Natural killer cell (primary cell): ENCODE results near the gene OGFOD3. TPM values are rescaled to one million over a fixed set of nuclear protein-coding genes. Genes with fewer than 3 reads are reported as not detected.

ENCODE experiments used
- ATAC-seq, 3 donors: fragments of 150-1000 bp in 2 of 3; fragments of 200-7000 bp in 1 of 3; cut with Tn5 transposase; 1 replicate in 1 of 3; 2 replicates in 2 of 3; pipeline ENCODE4 v1.10.0; 2021; ENCODE audit warnings: mild to moderate bottlenecking in 2 of 3, moderate library complexity in 2 of 3
- DNase-seq, 2 donors: peaks; one replicate each; pipeline versions ENCODE4 v3.0.0 to v3.0.0-alpha.2; 2013 to 2021; ENCODE audit warnings: mixed read lengths in 1 of 2
- H3K27ac ChIP-seq: one replicate; pipeline ENCODE4 v1.5.1; 2013; ENCODE audit warnings: mild to moderate bottlenecking, low read length
- H3K27me3 ChIP-seq: one replicate; pipeline ENCODE4 v1.6.1; 2013; ENCODE audit warnings: low read length; ENCODE audit not compliant: control insufficient read depth, insufficient read depth
- H3K36me3 ChIP-seq: one replicate; pipeline ENCODE4 v1.6.1; 2013; ENCODE audit warnings: low read length; ENCODE audit not compliant: control insufficient read depth, insufficient read depth
- H3K4me1 ChIP-seq: one replicate; pipeline ENCODE4 v1.6.1; 2013; ENCODE audit warnings: low read length; ENCODE audit not compliant: control insufficient read depth, insufficient read depth
- H3K4me3 ChIP-seq: one replicate; pipeline ENCODE4 v1.5.1; 2013; ENCODE audit warnings: low read length
- H3K9me3 ChIP-seq: one replicate; pipeline ENCODE4 v1.6.1; 2013; ENCODE audit warnings: low read length; ENCODE audit not compliant: control insufficient read depth, insufficient read depth
- H3K27ac Mint-ChIP-seq, 2 donors: one replicate each; pipeline ENCODE4 v1.8.0; 2022; ENCODE audit warnings: mild to moderate bottlenecking in 2 of 2, mixed read lengths in 2 of 2, moderate library complexity in 1 of 2
- H3K27me3 Mint-ChIP-seq, 2 donors: one replicate each; pipeline ENCODE4 v1.8.0; 2022; ENCODE audit warnings: low read depth in 2 of 2, mixed read lengths in 2 of 2
- H3K36me3 Mint-ChIP-seq: one replicate; pipeline ENCODE4 v1.8.0; 2022; ENCODE audit warnings: mixed read lengths
- H3K4me1 Mint-ChIP-seq, 2 donors: one replicate each; pipeline ENCODE4 v1.8.0; 2022; ENCODE audit warnings: mixed read lengths in 2 of 2
- H3K4me3 Mint-ChIP-seq: one replicate; pipeline ENCODE4 v1.8.0; 2022; ENCODE audit warnings: mild to moderate bottlenecking, moderate library complexity, mixed read lengths
- H3K9me3 Mint-ChIP-seq, 2 donors: one replicate each; pipeline ENCODE4 v1.8.0; 2022; ENCODE audit warnings: mixed read lengths in 2 of 2
- WGBS: methylation state at CpG from one replicate; pipeline ENCODE4 v1.1.7; 2013; ENCODE audit warnings: missing lambda C conversion rate; ENCODE audit not compliant: insufficient coverage; 5-methylcytosine and 5-hydroxymethylcytosine counted together
- intact Hi-C: fragments of 100-400 bp; cut with micrococcal nuclease; formaldehyde crosslinking; loops from one replicate; pipeline ENCODE4 v1.14.2; 2022
- total RNA-seq, 4 donors: library from RNA; stranded (reverse); fragments of 120-200 nt in 1 of 4; gene quantifications; one replicate each; pipeline versions ENCODE4 v1.2.3 to v1.2.4, GENCODE V29; 2013 to 2022
- TF ChIP-seq, protein P1 (sequence below): fragments of 200-600 bp; IDR thresholded peaks from one replicate; pipeline ENCODE4 v1.8.0; 2022; ENCODE audit warnings: antibody characterized with exemption

OGFOD3 gene
- total RNA-seq, 3 donors from 2014 or later (not counting 1 experiment from before 2014, with no cell fraction given): 21.6 to 28.6 (median 23.3) TPM

DNA sequence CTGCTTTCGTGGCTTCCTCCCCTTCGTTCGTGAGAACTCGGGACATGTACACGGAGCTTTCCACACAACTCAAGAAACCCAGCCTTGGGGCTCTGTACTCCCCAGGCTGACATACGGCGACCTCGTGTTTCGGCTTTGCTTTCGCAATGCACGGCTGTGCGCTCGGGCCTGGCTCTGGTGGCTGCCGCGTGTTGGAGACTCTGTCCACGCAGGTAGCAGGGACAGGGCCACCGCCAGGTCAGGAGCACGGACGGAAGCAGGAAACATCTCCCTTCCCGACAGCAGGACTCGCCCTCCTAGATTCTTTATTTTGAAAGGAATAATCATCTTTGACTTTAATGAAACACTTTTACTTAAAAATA, 29.5 kb downstream of the OGFOD3 start:
- Mint-ChIP-seq H3K4me1 (peaks cover 0 to 7% of the 10 kb centered on the region in 2 donors), H3K27ac (no peak overlapping the region)
- intact Hi-C loops: no loop called here

DNA sequence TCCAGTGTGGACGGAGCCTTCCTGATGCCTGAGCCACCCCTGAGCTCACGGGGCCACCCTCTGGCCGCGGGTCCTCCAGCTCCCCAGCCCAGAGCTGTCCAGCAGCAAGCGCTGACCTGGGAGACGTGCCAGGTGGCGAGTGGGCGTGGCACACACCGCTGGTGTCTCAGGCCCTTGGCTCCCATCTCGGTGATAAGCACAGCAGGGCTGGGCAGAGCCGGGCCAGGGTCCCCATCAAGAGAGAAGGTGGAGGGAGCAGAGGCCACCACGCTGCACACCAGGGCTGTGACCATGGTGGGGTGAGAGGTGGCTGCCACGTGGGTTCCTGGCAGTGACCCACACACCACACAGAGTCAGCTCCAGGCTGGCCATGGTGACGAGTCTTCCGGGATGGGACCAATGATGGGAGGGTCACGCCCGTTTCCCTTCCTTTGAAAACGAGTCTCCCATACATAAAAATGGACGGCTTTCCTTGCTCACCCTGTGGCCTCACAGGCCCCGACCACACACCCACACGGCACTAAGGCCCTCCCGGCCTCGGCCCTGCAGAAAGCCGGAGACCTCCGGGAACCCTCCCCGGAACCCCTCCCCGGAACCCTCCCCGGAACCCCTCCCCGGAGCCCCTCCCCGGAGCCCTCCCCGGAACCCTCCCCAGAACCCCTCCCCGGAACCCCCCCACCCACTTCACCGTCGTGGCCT, 30.0 kb downstream of the OGFOD3 start:
- Mint-ChIP-seq H3K36me3 (no peaks in the 10 kb centered on the region), H3K4me1 (peaks cover 0 to 7% of the 10 kb centered on the region in 2 donors), H3K27ac (no peak overlapping the region), H3K4me3 (no peak overlapping the region), H3K9me3 (no peaks in the 10 kb centered on the region), H3K27me3 (peaks cover 0 to 5% of the 10 kb centered on the region in 2 donors)
- intact Hi-C loops: no loop called here
- DNase-seq (no peak), ATAC-seq (no peak)
- peaks cover 11% of the 10 kb centered on the region for H3K36me3 ChIP-seq
- H3K4me1 ChIP-seq: peaks cover 5% of the 10 kb centered on the region
- TF ChIP-seq, protein P1, sequence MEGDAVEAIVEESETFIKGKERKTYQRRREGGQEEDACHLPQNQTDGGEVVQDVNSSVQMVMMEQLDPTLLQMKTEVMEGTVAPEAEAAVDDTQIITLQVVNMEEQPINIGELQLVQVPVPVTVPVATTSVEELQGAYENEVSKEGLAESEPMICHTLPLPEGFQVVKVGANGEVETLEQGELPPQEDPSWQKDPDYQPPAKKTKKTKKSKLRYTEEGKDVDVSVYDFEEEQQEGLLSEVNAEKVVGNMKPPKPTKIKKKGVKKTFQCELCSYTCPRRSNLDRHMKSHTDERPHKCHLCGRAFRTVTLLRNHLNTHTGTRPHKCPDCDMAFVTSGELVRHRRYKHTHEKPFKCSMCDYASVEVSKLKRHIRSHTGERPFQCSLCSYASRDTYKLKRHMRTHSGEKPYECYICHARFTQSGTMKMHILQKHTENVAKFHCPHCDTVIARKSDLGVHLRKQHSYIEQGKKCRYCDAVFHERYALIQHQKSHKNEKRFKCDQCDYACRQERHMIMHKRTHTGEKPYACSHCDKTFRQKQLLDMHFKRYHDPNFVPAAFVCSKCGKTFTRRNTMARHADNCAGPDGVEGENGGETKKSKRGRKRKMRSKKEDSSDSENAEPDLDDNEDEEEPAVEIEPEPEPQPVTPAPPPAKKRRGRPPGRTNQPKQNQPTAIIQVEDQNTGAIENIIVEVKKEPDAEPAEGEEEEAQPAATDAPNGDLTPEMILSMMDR: no peak
- WGBS: 88% methylated on average over 29 of the region's 34 CpGs
- H3K9me3 ChIP-seq: no peaks in the 10 kb centered on the region
- H3K27ac ChIP-seq: no peak overlapping the region
- peaks cover 15% of the 10 kb centered on the region for H3K27me3 ChIP-seq
- H3K4me3 ChIP-seq: no peak overlapping the region

More for the DNA sequence above, 29.5 kb downstream of the OGFOD3 start:
- Histone ChIP-seq H3K4me1 (peaks cover 5% of the 10 kb centered on the region), H3K36me3 (peaks cover 11% of the 10 kb centered on the region), H3K27ac (no peak overlapping the region), H3K9me3 (no peaks in the 10 kb centered on the region), H3K27me3 (peaks cover 15% of the 10 kb centered on the region), H3K4me3 (no peak overlapping the region)
- H3K27me3 Mint-ChIP-seq: peaks cover 0 to 5% of the 10 kb centered on the region in 2 donors
- H3K36me3 Mint-ChIP-seq: no peaks in the 10 kb centered on the region
- ATAC-seq: no peak
- DNase-seq: no peak
- no peaks in the 10 kb centered on the region for H3K9me3 Mint-ChIP-seq
- TF ChIP-seq, protein P1: no peak
- 88% methylated on average over 21 of the region's 21 CpGs for WGBS
- H3K4me3 Mint-ChIP-seq: no peak overlapping the region

DNA sequence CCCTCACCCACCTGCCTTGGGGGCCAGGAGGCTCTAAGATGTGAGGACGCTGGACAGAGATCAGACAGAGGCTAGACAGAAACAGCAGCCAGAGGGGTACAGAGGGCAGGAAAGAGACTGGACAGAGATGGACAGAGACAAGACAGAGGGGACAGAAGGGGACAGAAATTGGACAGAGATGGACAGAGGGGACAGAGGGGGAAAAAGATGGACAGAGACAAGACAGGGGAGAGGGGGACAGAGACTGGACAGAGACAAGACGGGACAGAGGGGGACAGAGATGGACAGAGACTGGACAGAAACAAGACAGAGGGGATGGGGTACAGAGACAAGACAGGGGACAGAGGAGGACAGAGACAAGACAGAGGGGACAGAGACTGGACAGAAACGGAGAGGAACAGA, 30.7 kb downstream of the OGFOD3 start:
- Histone ChIP-seq H3K27me3 (peaks cover 15% of the 10 kb centered on the region), H3K27ac (no peak overlapping the region), H3K4me3 (no peak overlapping the region), H3K4me1 (peaks cover 5% of the 10 kb centered on the region), H3K9me3 (no peaks in the 10 kb centered on the region), H3K36me3 (peaks cover 6% of the 10 kb centered on the region)
- Mint-ChIP-seq H3K27ac (no peak overlapping the region), H3K4me1 (peaks cover 0 to 7% of the 10 kb centered on the region in 2 donors), H3K9me3 (no peaks in the 10 kb centered on the region), H3K36me3 (no peaks in the 10 kb centered on the region), H3K4me3 (no peak overlapping the region), H3K27me3 (peaks cover 0 to 5% of the 10 kb centered on the region in 2 donors)
- TF ChIP-seq, protein P1: no peak
- intact Hi-C loops: no loop called here
- 80% methylated on average over 3 of the region's 3 CpGs for WGBS
- DNase-seq (no peak), ATAC-seq (no peak)
